GM18861 (cell line): Measurements from ENCODE around the gene ADRB2.

Experiments
- ATAC-seq: cut with Tn5 transposase; IDR thresholded peaks from one replicate; pipeline ENCODE4 v1.9.1; 2021; ENCODE audit not compliant: unreplicated experiment

The ADRB2 gene

DNA sequence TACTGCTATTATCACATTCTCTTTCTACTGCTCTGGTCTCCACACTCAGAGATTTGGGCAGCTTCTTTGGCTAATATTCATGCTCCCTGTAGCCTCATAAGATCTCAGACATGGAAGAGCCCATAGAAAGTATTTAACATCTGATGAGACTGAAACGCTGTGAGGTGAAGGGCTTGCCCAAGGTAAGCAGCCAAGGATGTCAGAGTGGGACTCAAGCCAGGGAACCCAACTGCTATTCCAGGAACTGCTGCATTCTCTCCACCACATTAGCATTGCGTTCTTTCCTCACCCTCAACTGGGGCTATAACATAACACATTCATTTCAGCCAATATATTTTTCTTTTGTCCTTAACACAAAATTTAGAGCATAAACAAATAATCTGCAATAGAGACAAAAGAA, 3.8 kb downstream of the ADRB2 start:
- no peak for ATAC-seq

DNA sequence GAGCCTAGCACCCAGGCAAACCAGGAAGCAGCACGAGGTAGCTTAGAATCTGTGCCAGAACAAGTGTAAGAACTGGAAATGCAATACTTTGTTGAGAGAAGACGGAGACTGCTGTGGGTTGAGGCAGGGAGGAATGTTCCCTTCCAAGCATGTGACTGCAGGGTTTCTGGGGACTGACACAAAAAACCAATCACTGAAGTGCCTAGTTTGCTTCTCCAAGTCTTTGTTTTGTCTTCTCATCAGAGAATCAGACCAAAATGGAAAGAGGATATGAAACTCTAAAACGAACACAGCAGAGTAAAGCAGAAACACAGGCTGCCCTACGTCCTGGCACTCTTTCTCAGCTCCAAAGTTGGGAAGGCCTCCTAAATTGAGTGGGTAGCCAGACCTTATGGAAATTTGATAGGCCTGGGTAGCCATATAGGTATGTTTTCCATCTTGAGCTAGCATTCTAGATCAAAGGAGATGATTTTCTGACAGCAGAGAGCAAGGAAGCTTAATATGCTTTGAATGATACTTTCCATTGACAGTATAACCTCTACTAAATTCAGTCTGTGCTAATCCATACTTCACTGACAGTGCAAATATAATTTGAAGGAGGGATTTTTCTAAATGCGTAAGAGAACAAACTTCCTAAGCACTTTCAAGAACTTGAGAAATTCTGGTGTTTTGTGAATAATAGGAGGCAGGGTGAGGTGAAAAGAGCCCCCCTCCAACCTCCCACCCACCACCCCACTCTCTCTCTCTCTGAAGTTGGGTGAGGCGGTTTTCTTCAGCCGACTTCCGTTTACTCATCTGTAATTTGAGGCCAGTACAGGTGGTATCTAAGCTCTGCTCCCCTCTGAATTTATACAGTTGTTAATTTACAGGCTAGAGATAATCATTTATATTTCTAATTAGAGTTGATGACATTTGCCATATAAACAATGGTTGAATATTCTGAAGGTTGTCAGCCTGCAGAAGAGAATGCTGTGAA, 5.5 kb downstream of the ADRB2 start:
- ATAC-seq = peak; percentile 85

DNA sequence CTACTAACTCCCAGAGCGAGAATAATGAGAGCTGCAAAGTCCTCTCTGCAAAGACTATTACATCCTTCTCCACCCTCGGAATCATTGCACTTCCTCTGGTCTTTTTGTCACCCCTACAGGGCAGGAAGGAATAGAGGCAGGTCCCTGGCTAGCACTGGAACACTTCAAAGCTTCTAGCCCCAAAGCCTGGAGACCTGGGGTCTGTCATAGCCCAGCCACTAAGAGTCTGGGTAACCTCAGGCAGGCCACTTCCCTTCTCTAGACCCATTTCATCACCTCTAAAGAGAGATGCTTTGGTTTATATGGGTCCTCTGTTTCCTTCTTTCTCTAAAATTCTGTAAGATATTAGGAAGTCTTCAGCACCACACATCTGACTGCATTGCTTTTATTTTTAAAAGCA, 6.7 kb downstream of the ADRB2 start:
- no peak for ATAC-seq

DNA sequence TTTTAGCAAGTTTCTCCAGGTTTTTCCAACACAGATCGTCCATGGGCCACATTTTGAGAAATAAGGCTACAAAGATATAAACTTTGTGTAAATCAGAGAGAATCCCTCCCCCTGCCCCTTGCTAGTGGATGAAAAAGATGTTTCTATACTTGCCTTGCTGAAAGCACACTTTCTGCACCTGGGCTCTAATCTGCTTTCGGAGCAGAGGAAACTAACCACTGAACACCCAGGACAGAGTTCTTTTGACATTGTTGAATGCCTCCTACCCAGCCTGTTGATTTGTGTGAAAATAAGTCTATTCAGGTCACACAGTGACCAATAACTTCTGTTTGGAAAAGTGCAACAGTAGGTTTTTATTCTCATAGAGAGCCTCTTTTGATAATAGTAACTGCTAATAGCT, 7.5 kb downstream of the ADRB2 start:
- ATAC-seq = no peak

DNA sequence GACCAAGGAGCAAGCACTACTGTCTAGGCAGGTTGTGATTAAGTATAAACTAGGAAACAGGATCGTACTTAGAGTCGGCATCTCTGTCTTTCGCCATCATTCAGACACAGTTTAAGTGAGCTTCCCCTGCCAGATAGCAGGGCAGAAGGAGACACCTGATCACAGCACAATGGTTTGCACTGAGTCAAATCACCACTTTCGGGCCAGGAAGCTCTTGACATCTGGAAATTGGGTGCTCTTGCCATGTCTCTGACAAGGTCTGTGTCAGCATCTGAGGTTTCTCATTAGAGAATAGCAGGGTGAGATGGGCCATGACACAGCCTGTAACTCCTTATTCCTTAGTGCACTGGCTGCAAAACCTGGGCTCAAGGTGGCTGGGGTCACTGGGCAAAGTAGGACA, 8.3 kb downstream of the ADRB2 start:
- no peak for ATAC-seq

DNA sequence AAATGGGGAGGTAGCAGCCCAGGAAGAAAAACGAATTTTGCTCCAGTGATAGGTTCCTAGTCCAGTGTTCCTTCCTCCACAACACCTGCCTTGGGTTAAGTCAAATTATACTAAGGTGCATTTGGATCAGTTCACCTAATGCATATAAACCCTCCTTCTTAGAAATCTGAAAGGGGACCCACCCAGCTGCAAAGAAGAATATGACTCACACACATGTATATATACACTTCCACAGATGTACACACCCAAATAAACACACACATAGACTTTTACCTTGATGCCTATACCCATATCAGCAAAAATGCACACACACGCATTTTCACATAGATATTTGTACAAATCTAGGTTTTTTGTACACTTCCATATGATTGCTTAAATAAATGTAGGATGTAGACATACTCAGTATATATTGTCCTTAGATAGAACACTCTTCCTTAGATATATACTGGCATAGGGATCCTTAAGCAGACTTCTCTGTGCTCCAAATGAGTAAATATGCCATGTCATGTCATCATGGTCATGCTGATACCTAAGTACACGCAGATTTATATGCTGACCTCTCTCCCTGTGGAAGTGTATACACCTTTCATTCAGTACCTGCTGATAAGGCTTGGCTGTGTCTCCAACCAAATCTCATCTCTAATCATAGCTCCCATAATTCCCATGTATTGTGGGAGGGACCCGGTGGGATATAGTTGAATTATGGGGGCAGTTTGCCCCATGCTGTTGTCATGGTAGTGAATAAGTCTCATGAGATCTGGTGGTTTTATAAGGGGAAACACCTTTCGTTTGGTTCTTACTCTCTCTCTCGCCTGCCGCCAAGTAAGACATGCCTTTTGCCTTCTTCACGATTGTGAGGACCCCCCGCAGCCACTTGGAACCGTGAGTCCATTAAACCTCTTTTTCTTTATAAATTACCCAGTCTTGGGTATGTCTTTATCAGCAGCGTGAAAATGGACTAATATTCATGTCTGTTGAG, 10.2 kb downstream of the ADRB2 start:
- no peak for ATAC-seq

DNA sequence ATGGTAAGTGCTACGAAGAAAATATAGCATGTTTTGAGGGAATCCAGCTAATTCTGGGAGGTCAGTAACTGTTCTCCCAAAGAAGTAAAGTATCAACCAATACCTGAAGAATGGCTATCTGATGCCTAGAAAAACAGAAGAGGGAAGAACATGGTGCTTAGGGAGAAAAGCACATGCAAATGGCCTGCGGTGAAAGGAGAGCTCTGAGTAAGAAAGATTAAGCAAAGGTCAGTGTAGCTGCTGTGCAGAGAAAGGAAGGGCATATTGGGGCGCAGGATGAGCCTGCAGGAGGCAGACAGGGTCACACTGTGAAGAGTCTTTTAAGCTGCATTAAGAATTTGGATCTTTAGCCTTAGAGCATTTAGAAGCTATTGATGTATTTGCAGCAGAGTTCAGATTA, 11.0 kb downstream of the ADRB2 start:
- no peak for ATAC-seq

DNA sequence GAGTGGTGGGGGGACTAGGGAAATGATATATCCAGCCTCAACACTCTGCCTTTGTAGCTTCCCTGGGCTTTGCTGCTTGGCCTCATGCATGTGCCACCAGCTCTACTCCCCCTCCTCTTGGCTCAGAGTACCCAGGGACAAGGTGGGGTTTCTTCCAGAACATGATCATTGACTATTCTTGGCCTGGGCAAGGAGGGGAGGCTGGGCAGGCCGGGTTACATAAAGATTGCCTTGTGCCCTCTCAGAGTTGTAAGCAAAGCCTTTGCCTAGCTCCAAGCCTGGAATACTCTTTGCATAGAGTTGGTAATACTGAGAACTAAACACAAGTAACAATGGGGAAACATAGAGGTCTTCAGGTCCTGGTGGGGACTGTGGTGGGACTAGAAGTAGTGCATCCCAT, 11.9 kb downstream of the ADRB2 start:
- ATAC-seq = no peak

DNA sequence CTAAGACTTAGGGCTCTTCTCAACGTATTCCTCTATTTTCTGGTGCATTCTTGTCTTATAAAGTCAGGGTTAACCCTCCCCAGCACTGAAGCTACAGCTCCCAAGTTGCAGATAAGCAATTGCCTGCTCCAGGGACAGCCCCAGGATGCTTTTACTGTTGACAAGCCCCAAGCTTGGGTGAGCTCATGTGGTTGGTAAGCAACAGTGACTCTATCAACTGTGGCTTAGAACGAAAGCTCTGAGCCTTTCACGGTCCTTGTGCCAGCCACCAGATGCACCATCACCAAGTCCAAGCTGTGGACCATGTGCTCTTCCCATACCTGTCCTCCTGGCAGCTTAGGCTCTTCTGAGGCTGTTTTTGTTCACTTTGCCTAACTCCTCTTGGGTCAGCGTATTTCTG, 13.5 kb downstream of the ADRB2 start:
- peak; percentile 52 for ATAC-seq

DNA sequence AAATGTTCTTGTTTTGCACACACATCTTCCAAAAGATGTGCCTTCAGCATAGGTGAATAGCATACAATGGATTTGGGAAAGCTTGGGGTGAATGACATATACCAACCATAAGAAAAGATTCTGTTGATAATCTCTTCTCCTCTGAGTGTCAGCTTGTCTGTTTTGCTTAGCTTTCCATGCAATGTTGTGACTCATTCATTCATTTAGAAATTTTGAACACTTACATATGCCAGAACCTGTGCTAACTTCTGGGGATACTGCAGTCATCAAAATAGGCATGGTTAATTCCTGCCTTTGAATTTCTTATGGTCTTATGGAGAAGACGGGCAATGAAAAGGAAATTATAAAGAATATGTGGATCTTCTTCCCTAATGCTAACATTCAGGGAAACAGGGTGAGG, 14.1 kb downstream of the ADRB2 start:
- ATAC-seq = no peak

DNA sequence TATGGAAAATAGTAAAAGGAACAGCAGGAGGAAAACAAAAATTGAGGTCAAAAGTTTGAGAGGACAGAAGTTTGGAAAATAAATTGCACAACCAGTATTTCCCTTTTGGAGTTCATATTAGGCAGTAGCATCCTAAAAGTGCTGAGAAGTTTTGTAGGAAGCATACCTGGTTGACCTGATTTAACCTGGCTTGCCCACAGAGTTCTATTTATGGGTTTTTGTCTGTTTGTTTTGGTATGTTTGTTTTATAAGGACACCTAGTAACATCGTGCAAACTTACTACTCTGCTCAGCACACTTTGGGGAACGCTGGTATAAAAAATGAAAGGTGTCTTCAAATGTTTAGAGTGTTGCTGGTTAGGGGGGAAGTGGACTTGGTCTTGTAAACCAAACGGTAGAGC, 15.1 kb downstream of the ADRB2 start:
- ATAC-seq = no peak

DNA sequence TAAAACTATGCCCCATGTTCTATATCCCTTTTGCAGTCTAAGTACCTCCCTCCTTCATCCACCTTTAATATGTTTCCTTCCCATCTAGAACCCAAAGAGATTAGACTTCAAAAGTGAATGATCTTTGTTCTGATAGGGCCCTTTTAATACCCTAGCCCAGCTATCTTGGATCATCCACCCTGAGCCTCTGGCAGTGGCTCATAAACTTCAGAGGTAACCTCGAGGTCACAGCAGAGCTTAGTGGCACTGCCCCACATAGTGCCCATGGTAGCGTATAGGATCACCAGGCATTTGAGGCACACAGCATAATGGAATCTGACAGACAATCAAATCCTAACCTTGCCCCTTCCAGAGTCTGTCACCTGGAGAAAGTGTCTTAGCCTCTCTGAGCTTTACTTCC, 15.8 kb downstream of the ADRB2 start:
- no peak for ATAC-seq

DNA sequence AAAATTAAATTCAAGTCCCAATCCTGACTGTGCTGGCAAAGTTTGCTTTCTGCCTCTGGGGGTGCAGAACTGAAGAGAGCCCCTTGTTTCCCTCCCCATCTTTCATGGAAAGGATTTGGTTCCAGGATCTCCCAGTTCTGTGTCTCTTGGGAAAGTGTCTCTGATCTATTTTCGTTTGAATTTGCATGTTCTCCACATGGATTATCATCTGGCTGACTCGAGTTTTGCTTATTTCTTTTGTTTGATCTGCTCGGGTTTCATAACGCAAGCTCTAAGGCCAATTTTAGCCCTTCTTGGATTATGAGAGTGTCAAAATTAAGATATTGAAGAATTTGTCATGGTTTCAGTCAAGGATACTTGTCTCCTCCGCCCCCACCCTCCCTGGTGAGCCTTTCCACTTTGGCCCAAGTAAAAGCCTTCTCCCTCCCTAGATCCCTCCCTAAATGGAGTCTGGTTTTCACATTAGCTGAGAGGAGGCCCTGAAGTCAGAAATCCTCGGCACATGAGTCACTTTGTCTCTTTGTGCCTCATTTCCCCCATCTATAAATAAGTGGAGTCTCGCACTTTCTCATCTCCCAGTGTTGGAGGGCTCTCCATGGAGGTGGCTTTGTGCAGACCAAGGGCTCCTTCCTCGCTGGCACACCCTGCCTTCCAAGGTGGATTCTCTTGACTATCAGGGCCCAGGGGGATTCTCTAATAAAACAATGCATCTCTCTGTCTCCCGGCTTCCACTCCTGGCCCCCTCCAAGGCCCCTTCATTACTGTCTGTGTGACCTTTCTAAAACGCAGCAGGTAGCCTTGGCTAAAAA, 17.3 kb downstream of the ADRB2 start:
- no peak for ATAC-seq

DNA sequence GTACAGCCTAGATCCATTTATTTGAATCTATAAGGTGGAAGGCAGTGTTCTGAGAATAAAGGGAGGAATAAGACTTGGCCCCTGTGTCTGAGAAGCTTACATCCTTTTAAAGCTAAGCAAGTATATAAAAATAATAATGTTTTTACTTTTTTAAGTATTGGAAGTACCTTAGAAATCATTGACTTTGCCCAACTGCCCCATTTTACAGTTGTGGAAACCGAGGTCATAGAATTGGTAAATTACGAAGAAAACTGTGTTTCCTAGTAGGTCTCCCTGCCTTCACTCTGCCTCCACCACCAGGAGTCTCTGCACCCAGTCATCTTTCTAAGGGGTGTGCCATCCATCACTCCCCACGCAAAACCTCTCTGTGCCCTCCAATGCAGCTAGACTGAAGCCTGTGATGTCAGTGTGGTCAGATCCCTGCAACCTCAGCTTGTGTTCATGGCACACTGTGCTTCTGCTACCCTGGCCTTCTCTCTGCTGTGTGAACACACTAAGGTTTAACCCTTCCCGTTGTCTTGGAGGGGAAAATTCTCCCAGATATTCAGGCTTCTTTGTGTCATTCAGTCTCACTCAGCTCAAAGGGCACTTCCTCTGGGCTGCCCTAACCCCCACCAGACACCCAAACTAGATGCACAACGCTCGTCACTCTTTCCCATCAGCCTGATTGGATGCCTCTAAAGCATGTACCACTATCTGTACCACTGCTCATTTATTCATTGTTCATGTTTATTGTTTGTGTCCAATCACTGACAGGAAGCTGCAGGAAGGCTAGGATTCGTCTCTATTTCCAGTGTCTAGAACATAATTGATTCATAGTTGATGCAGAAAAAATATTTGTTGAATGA, 18.2 kb downstream of the ADRB2 start:
- no peak for ATAC-seq

DNA sequence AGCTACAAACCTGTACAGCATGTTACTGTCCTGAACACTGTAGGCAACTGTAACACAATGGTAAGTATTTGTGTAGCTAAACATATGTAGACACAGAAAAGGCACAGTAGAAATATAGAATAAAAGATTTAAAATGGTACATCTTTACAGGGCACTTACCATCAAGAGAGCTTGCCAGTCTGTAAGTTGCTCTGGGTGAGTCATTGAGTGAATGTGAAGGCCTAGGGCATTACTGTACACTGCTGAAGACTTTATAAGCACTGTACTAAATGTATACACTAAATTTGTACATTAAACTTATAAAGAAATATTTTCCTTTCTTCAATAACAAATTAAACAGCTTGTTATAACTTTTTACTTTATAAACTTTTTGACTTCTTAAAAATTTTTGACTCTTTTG, 20.5 kb downstream of the ADRB2 start:
- no peak for ATAC-seq

DNA sequence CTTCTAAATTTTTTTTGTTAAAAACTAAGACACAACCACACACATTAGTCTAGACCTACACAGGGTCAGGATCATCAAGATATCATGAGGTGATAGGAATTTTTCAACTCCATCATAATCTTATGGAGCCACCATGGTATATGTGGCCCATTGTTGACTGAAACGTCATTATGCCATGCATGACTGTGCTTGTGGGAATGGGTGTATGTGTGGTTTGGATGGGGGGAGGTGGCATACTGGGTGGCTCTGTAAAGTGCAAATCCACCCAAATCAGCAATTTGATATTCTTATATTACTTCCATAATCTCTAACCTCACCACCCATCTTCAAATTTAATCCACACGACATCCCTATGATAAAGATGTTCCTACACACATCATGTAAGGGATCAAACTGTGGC, 21.0 kb downstream of the ADRB2 start:
- ATAC-seq = no peak

DNA sequence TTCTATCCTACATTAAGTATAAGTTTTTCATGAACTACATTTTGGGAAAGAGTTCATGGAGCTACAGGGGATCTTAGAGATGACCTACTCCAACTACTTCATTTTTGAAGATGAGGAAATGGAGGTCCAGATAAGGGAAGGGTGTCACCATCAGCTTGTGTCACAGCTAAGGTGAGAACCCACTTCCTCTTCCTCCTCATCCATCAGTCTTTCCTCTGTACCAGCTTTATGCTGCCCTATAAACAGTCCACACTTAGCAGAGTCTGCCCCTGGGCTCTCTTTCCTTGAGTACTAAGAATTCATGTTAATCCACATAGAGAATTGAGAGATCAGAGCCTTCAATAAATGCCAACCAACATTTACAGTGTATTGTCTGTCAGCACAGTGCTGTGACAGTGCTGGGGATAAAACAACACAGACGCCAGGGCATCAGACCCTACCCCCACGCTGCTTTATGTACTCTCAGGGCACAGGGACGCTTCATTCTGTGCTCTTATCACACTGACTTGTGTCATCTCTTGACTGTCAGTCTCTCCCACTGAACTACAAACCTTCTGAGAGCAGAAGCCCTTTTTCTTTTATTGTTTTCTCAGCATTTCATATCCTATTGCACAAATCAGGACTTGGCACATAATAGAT, 22.1 kb downstream of the ADRB2 start:
- no peak for ATAC-seq

DNA sequence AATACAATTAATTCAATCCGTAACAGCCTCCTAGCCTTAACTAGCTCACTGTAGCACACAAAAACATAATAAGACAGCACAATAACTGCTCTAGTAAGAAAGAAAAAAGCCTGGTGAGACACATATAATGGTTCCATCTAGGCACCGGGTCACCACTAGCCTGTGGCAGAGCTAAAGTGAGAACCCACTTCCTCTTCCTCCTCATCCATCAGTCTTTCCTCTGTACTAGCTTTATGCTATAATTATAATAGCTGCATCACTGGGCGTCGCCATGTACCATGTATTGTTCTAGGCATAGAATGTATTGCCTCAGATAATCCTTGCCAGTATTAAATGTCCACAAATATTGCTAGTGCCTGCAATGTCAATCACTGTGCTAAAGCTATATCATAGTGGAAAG, 23.1 kb downstream of the ADRB2 start:
- ATAC-seq = no peak

DNA sequence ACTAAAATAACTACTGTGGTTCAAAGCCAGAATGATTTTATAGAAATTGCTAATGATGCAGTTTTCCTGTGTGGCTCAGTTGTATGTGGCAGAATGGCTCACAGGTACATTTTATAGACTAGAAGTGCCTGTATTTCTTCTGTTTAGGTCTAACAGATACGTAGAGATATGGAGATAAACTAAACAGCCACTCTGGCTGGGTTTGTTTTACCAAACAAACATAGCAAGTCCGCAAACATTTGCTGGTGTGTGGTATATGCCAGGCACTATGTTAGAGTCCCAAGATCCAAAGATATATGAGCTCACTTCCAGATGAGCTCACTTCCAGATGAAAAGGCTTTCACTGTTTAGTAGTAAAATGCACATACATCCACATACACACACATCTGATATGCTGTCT, 24.4 kb downstream of the ADRB2 start:
- no peak for ATAC-seq

DNA sequence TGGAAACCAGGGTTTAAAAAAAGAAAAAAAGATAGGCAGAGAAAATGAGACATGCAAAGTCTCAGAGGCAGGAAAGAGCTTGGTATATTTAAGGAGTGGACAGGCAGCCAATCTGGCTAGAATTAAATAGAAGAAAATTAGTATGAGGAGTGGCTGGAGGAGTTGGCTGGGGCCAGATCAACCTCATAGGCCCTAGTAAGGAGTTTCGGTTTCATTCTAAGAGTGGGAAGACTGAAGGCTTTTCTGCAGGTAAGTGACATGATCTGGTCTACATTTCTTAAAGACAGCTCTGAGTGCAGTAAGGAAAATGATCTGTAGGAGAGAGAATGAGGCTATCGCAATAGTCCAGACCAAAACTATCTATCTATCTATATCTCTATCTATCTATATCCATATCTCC, 27.5 kb downstream of the ADRB2 start:
- ATAC-seq = peak; percentile 56
